AG09309 (cell line): ENCODE results near the gene SCN7A.
A peak's percentile ranks its signal among the peaks of the same experiment; 100 is the strongest.
"Not testable (repeated sequence)": the region's sequence is repeated elsewhere in the genome, so short reads cannot be mapped to it uniquely, and the experiment has no call there.

Experiments used
- DNase-seq: peaks from one replicate; pipeline ENCODE4 v3.0.0-alpha.2; 2010; ENCODE audit warnings: low read depth
- H3K4me3 ChIP-seq: 2 replicates; pipeline ENCODE4 v1.5.1; 2011; ENCODE audit warnings: mild to moderate bottlenecking, low read depth, low read length, moderate library complexity; ENCODE audit not compliant: control insufficient read depth
- TF ChIP-seq, protein P1 (sequence below): IDR thresholded peaks from 2 replicates; pipeline ENCODE4 v1.5.1; 2011; ENCODE audit warnings: mild to moderate bottlenecking, low read depth, low read length, inconsistent platforms; ENCODE audit not compliant: insufficient read depth, control insufficient read depth; ENCODE audit errors: missing control alignments

SCN7A gene

DNA sequence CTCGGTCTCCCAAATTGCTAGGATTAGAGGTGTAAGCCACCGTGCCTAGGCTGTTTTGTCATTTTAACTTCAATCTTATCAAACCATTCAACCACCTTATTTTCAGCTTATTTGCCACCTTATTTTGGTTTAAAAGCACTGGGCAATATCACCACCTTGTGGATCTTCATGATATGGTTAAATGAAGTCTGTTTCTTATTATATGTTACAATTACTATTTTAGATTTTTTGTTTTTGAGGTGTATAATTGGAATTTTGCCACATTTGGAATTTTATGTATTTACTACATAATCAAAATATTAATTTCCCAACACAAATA lies 74.5 kb downstream of the SCN7A start:
- DNase-seq, result no peak
- TF ChIP-seq, protein P1, sequence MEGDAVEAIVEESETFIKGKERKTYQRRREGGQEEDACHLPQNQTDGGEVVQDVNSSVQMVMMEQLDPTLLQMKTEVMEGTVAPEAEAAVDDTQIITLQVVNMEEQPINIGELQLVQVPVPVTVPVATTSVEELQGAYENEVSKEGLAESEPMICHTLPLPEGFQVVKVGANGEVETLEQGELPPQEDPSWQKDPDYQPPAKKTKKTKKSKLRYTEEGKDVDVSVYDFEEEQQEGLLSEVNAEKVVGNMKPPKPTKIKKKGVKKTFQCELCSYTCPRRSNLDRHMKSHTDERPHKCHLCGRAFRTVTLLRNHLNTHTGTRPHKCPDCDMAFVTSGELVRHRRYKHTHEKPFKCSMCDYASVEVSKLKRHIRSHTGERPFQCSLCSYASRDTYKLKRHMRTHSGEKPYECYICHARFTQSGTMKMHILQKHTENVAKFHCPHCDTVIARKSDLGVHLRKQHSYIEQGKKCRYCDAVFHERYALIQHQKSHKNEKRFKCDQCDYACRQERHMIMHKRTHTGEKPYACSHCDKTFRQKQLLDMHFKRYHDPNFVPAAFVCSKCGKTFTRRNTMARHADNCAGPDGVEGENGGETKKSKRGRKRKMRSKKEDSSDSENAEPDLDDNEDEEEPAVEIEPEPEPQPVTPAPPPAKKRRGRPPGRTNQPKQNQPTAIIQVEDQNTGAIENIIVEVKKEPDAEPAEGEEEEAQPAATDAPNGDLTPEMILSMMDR, result peak; percentile 48
- no peak overlapping the region for H3K4me3 ChIP-seq

DNA sequence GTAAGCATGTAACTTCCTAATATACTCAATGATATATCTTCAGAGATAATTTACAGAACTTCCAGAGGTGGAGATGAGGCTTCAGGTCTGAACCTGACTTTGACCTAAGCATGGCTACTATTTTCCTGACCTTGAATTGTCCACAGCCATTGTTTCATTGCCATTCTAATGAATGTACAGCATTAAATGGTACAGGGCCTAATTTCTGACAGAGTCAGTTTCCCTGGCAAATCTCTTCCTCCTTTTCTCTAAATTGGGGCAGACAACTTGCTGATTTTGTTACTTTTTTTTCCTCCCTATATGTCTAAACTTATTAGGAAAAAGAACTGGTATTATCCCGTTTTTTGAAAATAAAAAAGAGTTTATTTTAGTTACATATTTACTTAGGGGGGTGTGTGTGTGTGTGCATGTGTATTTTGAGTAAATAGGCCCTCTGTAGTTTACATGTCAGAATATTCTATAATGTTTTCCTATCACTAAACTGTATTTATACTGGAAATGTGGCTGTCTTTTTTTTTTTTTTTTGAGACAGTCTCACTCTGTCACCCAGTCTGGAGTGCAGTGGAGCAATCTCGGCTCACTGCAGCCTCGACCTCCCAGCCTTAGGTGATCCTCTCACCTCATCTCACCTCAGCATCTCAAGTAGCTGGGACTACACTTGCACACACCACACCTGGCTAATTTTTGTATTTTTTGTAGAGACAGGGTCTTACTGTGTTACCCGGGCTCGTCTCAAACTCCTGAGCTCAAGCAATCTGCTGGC lies 75.0 kb downstream of the SCN7A start:
- TF ChIP-seq, protein P1, result no peak
- no peak for DNase-seq
- no peak overlapping the region for H3K4me3 ChIP-seq

DNA sequence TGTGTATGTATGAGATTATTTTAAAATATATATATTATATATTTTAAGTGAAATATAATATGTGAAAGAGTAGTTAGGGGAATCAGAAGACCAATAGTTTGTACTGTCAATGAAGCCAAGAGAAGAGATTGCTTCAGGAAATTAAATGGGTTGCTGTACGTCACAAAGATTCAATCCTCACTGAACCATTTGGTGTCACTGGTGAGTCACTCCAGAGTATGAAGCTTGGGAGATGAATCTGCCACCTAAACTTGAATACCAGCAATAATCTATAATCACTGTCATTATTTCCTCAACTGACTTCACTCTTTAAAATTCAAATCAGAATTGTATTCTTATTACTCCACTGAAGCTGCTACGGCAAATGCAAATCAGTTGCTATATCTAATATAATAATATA lies 76.4 kb downstream of the SCN7A start:
- DNase-seq, result no peak
- TF ChIP-seq, protein P1, result no peak
- no peak overlapping the region for H3K4me3 ChIP-seq

DNA sequence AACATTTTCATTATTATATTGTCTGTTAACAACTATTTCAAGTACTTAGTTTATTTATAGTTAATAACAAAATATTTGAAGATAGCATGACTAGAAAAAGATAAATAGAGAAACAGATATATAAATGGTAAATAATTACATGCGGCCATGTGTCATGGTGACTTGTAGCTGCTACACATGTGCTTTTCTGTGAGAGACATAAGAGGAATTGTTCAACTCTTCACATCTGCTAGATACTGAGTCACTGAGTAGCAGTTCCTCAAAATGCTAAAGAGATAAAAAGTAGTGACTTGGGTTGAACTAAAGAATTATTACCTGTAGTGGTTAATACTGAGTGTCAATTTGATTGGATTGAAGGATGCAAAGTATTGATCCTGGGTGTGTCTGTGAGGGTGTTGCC lies 80.8 kb downstream of the SCN7A start:
- DNase-seq, result no peak
- TF ChIP-seq, protein P1, result no peak

DNA sequence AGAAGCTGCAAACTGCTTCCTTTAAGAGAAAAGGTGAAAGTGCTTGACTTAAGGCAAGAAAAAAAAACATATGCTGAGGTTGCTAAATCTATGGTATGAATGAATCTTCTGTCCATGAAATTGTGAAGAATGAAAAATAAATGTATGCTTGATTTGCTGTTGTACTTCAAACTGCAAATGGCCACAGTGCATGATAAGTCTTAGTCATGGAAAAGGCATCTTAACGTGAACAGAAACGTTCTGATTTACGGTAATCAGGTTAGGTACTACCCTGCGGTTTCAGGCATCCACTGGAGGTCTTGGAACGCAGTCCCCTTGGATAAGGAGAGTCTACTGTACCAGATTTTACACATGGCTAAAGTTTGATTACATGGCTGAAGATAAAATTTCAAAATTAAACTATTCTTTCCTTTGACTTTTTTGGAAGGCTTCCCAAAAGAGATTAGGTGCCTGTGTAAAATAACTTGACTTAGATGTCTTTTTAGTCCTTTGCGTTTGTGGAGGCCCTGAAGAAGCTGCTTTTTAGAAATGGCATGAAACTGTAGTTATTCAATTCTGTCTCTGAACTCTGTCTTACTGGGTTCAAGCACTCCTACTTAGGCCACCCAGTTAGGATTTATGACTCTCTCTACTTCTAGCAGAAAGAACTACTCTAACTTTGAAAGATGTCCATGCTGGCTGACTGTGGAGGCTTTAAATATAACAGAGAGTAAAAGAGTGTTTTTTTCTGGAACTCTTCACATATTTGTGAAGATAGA lies 82.4 kb downstream of the SCN7A start:
- DNase-seq, result no peak
- TF ChIP-seq, protein P1, result no peak
- no peak overlapping the region for H3K4me3 ChIP-seq

More for the DNA sequence above, 80.8 kb downstream of the SCN7A start:
- no peak overlapping the region for H3K4me3 ChIP-seq

DNA sequence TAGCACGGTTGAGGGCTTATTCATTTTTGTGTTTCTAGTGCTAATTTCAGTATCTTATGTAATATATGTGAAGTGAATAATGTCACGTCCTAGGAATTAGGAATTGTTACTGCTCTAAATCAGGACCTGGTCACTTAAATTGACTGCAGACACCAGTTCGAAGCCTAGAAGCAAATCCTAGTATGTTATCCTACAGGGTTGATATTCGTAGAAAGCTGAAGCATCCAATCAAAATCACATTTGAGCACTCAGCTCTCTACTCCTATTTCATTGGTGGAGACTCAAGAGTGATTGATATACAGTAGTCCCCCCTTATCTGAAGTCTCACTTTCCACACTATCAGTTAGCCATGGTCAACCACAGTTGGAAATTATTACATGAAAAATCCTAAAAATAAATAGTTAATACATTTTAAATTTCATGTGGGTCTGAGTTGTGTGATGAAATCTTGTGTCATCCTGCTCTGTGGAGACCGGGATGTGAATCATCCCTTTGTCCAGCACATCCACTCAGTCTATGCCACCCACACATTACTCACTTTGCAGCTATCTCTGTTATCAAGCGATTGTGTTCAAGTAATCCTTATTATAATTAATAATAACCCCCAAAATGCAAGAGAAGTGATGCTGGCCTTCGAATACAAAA lies 83.1 kb downstream of the SCN7A start:
- TF ChIP-seq, protein P1, result no peak
- DNase-seq, result peak; percentile 71
- no peak overlapping the region for H3K4me3 ChIP-seq

DNA sequence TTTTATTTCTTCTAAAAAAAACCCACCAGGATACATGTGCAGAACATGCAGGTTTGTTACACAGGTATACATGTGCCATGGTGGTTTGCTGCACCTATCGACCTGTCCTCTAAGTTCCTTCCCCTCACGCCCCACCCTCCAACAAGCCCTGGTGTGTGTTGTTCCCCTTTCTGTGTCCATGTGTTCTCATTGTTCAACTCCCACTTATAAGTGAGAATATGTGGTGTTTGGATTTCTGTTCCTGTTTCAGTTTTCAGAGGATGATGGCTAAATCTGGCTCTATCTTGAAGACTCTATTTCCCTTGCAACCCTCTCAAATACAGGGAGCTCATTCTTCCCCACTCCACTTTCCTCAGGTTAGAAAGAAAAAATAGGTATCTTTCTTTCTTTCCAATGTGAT lies 86.3 kb downstream of the SCN7A start:
- not testable (repeated sequence) for DNase-seq, H3K4me3 ChIP-seq
